ENCODE data around the gene PLA2G4E.

The PLA2G4E gene

DNA sequence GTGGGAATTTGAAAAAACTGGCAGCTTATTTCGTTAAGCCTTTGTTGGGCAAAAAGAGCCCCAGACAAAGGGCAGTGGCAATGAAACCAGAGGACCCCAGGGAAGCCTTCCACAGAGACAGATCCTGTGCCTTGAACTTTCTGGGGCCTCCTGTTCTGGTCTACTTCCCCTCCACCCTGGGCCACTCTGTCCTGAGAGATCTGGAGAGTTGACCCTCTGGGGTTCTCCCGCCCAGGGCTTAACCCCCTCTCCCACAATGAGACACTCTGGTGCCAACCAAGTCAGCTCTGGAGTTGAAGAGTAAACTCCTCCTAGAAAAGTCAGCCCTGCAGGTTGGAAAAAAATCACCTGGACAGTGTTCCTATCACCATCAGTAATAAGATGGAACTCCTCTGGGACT is 69.3 kb downstream of the PLA2G4E start:
- Histone ChIP-seq H3K4me1 (ENCODE audit: control insufficient read depth in 1 of 2, insufficient read depth in 1 of 2, low read depth in 1 of 2, low read length in 1 of 2) (no peaks in the 10 kb centered on the region), H3K27ac (no peak overlapping the region), H3K36me3 (peaks cover 37% of the 10 kb centered on the region), H3K4me3 (ENCODE audit: low read depth in 1 of 2, low read length in 1 of 2) (no peak overlapping the region), H3K9me3 (no peaks in the 10 kb centered on the region), H3K27me3 (no peaks in the 10 kb centered on the region)
- TF ChIP-seq, protein P1, sequence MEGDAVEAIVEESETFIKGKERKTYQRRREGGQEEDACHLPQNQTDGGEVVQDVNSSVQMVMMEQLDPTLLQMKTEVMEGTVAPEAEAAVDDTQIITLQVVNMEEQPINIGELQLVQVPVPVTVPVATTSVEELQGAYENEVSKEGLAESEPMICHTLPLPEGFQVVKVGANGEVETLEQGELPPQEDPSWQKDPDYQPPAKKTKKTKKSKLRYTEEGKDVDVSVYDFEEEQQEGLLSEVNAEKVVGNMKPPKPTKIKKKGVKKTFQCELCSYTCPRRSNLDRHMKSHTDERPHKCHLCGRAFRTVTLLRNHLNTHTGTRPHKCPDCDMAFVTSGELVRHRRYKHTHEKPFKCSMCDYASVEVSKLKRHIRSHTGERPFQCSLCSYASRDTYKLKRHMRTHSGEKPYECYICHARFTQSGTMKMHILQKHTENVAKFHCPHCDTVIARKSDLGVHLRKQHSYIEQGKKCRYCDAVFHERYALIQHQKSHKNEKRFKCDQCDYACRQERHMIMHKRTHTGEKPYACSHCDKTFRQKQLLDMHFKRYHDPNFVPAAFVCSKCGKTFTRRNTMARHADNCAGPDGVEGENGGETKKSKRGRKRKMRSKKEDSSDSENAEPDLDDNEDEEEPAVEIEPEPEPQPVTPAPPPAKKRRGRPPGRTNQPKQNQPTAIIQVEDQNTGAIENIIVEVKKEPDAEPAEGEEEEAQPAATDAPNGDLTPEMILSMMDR (IDR thresholded peaks at IDR 0.05): no peak

DNA sequence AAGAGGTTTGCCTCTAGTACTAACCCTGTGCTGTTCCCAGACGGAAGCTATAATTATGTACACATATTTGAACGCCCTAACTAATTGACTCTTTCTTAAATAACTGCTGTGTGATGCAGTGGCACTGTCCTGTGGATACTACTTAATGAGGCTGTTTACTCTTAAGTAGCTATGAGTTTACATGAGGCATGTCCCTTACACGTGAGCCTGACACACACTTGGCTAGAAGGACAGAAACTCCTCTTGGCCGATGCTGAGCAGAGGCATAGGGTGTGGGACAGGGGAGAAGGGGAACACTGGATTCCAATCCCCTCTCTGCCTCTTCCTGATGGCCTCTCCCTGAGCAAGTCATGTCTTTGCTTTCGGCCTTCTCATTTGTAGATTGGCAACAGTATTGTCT is 70.4 kb downstream of the PLA2G4E start:
- H3K27ac ChIP-seq: no peak overlapping the region
- TF ChIP-seq, protein P1 (IDR thresholded peaks at IDR 0.05): no peak

DNA sequence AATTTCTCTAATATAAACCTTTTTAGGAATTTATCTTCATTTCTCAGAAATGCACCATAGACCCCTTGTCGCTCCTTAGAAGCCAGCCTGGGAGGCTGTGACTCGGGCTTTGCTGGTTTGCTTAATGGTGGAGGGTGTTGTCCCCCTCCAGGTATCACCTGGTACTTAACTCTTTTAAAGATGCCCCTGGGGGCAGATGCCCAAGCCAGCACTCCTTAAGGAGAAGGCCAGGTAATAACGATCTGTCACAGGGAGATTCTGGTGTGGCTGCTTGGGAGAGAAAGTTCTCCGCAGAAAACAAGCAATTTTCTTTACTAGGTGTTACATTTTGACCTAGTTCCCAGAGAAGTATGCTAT is 70.7 kb downstream of the PLA2G4E start:
- Histone ChIP-seq H3K27ac (no peak overlapping the region), H3K36me3 (peaks cover 46% of the 10 kb centered on the region), H3K9me3 (no peaks in the 10 kb centered on the region), H3K4me1 (ENCODE audit: control insufficient read depth in 1 of 2, insufficient read depth in 1 of 2, low read depth in 1 of 2, low read length in 1 of 2) (no peaks in the 10 kb centered on the region), H3K27me3 (no peaks in the 10 kb centered on the region), H3K4me3 (ENCODE audit: low read depth in 1 of 2, low read length in 1 of 2) (no peak overlapping the region)
- TF ChIP-seq, protein P1 (IDR thresholded peaks at IDR 0.05): no peak

More for the DNA sequence above, 70.4 kb downstream of the PLA2G4E start:
- H3K4me1 ChIP-seq (ENCODE audit: control insufficient read depth in 1 of 2, insufficient read depth in 1 of 2, low read depth in 1 of 2, low read length in 1 of 2): no peaks in the 10 kb centered on the region
- H3K4me3 ChIP-seq (ENCODE audit: low read depth in 1 of 2, low read length in 1 of 2): no peak overlapping the region
- H3K36me3 ChIP-seq: peaks cover 42% of the 10 kb centered on the region
- no peaks in the 10 kb centered on the region for H3K9me3 ChIP-seq
- no peaks in the 10 kb centered on the region for H3K27me3 ChIP-seq

DNA sequence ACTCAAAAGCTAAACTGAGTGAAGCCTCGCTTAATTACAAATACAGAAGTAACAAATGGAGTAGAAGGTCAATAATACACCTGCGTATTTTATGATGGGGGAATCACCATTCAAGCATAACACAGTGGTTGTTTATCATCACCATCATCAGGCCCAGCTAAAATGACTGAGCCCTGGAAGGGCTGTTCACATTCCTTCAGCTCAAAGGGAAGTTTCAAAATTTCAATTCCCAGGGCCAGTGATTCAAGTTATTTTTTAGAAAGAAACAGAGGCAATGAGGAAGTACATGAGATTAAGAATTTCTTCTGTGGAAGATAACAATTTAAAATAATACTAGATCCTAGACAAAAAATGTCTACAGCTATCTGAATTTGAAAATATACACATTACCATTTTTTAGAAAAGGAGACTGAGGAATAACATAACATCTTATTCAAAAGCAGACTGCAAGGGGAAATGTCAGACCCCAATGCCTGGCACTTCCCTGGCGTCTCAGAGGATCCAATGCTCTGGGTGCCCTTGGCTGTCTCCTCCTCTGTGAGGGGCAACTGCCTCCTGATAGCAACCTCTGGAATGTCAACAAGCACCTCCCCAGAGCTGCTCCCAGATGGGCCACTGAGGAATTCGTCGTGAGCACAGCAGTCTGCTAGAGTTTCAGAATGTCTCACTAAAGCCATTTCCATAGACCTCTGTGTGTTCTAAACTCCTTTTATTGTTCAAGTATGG is 71.3 kb downstream of the PLA2G4E start:
- TF ChIP-seq, protein P1 (IDR thresholded peaks at IDR 0.05): no peak
- Histone ChIP-seq H3K9me3 (no peaks in the 10 kb centered on the region), H3K4me1 (ENCODE audit: control insufficient read depth in 1 of 2, insufficient read depth in 1 of 2, low read depth in 1 of 2, low read length in 1 of 2) (no peaks in the 10 kb centered on the region), H3K36me3 (peaks cover 47% of the 10 kb centered on the region), H3K27me3 (no peaks in the 10 kb centered on the region), H3K27ac (no peak overlapping the region), H3K4me3 (ENCODE audit: low read depth in 1 of 2, low read length in 1 of 2) (no peak overlapping the region)

DNA sequence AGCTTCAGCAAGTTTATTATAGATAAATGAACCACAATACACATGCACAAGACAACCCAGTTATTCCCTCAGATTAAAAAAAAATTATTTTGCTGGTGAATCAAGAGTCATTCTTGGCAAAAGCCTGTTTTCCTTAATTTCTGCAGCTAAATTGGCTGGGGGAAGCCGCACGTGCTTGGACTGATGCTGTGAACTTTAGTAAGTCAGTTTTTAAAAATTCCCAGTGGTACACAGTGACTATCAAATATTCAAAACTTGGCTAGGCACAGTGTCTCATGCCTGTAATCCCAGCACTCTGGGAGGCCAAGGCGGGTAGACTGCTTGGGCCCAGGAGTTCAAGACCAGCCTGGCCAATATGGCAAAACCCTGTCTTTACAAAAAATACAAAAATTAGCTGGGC is 72.4 kb downstream of the PLA2G4E start:
- no peaks in the 10 kb centered on the region for H3K4me1 ChIP-seq (ENCODE audit: control insufficient read depth in 1 of 2, insufficient read depth in 1 of 2, low read depth in 1 of 2, low read length in 1 of 2)
- TF ChIP-seq, protein P1 (IDR thresholded peaks at IDR 0.05): no peak
- no peak overlapping the region for H3K4me3 ChIP-seq (ENCODE audit: low read depth in 1 of 2, low read length in 1 of 2)
- H3K27ac ChIP-seq: no peak overlapping the region
- no peaks in the 10 kb centered on the region for H3K27me3 ChIP-seq
- peaks cover 41% of the 10 kb centered on the region for H3K36me3 ChIP-seq
- no peaks in the 10 kb centered on the region for H3K9me3 ChIP-seq

Measured in neutrophil (primary cell).